ENCODE measurements around the gene DLL3.

Gene DLL3

DNA sequence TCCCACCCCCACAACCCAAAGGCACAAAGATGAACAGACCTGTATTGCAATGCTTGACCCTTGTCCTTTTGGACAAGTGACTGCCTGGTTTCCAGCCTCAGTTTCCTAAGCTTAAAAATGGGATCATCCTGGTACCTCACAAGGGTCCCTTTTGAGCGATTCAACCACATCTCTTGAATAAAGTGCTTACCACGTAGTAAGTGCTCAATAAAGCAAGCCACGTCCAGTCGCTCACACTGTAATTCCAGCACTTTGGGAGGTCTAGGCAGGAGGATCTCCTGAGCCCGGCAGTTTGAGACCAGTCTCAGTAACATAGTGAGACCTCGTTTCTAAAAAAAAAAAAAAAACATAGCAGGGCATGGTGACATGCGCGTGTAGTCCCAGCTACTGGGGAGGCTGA lies 1.2 kb downstream of the DLL3 start:
- Histone ChIP-seq H3K9me3 (ENCODE audit: control insufficient read depth, insufficient read depth, low read depth, low read length) (no peaks in the 10 kb centered on the region), H3K36me3 (ENCODE audit: control insufficient read depth in 2 of 2, insufficient read depth in 1 of 2, low read length in 2 of 2) (no peaks in the 10 kb centered on the region; a peak in 1 of 3 replicates), H3K4me1 (ENCODE audit: control insufficient read depth, insufficient read depth, low read length) (peaks cover 16% of the 10 kb centered on the region), H3K27ac (ENCODE audit: extremely low read depth, low read depth, low read length) (no peak overlapping the region), H3K4me3 (ENCODE audit: low read depth, low read length) (no peak overlapping the region)
- TF ChIP-seq ZNF664 (tag by site-specific recombination; IDR thresholded peaks at IDR 0.05) (peak; percentile 99), ZEB2 (tag by site-specific recombination; IDR thresholded peaks at IDR 0.05) (no peak)
- ChIA-PET POLR2A (interaction anchor here (1.1 to 3.0 kb wide), 5 partner anchors 10 to 64 kb away, joined by 3 to 29 read pairs (median 6); partner anchors contain the start of genes RPS16, SUPT5H and TIMM50), CTCF (interaction anchor here (0.8 to 4.9 kb wide), 10 partner anchors 10 to 60 kb away, joined by 3 to 59 read pairs (median 5); partner anchors contain the start of genes EID2 and EID2B)

DNA sequence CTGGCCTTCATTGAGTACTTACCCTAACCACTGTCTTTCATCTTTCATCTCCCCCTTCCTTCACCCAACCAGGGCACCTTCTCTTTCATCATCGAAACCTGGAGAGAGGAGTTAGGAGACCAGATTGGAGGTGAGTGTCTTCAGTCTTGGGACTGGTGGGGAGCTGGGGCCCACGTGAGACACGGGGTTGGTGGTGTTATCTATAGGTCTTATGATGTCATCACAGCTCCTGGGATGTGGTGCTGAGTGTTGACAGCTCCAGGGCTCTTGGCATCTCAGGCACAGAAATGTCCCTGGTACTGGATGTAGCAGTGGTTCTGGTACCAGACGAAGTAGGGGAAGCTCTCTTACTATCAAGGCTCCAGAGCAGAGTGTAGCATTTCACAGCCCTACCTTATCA lies 1.8 kb downstream of the DLL3 start:
- TF ChIP-seq ZNF596 (tag by site-specific recombination; IDR thresholded peaks at IDR 0.05) (no peak), ZBTB21 (tag by site-specific recombination; IDR thresholded peaks at IDR 0.05) (peak; percentile 67; the same call in 1 of the 2 replicates), ZNF629 (tag by site-specific recombination; IDR thresholded peaks at IDR 0.05) (peak; percentile 81), ZNF366 (tag by site-specific recombination; conservative IDR thresholded peaks at IDR 0.05) (peak; percentile 23; the same call in 1 of the 2 replicates), PRDM1 (tag by site-specific recombination; IDR thresholded peaks at IDR 0.05) (0 out of 2 replicates have a peak, but pooled peaks have one; percentile 20), GLI4 (tag by site-specific recombination; IDR thresholded peaks at IDR 0.05) (no peak), ZFP69B (tag by site-specific recombination; IDR thresholded peaks at IDR 0.05) (peak; percentile 87), SALL2 (tag by site-specific recombination; IDR thresholded peaks at IDR 0.05; ENCODE audit: borderline replicate concordance) (no peak), ZNF24 (tag by site-specific recombination; IDR thresholded peaks at IDR 0.05) (no peak), ZNF600 (tag by site-specific recombination; IDR thresholded peaks at IDR 0.05) (peak; percentile 35; the same call in 1 of the 2 replicates), ZBTB48 (tag by site-specific recombination; IDR thresholded peaks at IDR 0.05) (0 out of 2 replicates have a peak, but pooled peaks have one; percentile 10)
- TF ChIP-seq, protein P1, sequence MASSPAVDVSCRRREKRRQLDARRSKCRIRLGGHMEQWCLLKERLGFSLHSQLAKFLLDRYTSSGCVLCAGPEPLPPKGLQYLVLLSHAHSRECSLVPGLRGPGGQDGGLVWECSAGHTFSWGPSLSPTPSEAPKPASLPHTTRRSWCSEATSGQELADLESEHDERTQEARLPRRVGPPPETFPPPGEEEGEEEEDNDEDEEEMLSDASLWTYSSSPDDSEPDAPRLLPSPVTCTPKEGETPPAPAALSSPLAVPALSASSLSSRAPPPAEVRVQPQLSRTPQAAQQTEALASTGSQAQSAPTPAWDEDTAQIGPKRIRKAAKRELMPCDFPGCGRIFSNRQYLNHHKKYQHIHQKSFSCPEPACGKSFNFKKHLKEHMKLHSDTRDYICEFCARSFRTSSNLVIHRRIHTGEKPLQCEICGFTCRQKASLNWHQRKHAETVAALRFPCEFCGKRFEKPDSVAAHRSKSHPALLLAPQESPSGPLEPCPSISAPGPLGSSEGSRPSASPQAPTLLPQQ (tag by site-specific recombination; IDR thresholded peaks at IDR 0.05): peak; percentile 93
- TF ChIP-seq, protein P2, sequence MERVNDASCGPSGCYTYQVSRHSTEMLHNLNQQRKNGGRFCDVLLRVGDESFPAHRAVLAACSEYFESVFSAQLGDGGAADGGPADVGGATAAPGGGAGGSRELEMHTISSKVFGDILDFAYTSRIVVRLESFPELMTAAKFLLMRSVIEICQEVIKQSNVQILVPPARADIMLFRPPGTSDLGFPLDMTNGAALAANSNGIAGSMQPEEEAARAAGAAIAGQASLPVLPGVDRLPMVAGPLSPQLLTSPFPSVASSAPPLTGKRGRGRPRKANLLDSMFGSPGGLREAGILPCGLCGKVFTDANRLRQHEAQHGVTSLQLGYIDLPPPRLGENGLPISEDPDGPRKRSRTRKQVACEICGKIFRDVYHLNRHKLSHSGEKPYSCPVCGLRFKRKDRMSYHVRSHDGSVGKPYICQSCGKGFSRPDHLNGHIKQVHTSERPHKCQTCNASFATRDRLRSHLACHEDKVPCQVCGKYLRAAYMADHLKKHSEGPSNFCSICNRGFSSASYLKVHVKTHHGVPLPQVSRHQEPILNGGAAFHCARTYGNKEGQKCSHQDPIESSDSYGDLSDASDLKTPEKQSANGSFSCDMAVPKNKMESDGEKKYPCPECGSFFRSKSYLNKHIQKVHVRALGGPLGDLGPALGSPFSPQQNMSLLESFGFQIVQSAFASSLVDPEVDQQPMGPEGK (tag by site-specific recombination; IDR thresholded peaks at IDR 0.05): 0 out of 2 replicates have a peak, but pooled peaks have one; percentile 21
- TF ChIP-seq, protein P3, sequence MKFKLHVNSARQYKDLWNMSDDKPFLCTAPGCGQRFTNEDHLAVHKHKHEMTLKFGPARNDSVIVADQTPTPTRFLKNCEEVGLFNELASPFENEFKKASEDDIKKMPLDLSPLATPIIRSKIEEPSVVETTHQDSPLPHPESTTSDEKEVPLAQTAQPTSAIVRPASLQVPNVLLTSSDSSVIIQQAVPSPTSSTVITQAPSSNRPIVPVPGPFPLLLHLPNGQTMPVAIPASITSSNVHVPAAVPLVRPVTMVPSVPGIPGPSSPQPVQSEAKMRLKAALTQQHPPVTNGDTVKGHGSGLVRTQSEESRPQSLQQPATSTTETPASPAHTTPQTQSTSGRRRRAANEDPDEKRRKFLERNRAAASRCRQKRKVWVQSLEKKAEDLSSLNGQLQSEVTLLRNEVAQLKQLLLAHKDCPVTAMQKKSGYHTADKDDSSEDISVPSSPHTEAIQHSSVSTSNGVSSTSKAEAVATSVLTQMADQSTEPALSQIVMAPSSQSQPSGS (tag by site-specific recombination; IDR thresholded peaks at IDR 0.05; ENCODE audit: low read depth): peak; percentile 84
- TF ChIP-seq, protein P4, sequence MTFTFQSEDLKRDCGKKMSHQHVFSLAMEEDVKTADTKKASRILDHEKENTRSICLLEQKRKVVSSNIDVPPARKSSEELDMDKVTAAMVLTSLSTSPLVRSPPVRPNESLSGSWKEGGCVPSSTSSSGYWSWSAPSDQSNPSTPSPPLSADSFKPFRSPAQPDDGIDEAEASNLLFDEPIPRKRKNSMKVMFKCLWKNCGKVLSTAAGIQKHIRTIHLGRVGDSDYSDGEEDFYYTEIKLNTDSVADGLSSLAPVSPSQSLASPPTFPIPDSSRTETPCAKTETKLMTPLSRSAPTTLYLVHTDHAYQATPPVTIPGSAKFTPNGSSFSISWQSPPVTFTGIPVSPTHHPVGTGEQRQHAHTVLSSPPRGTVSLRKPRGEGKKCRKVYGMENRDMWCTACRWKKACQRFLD (tag by site-specific recombination; IDR thresholded peaks at IDR 0.05): no peak
- TF ChIP-seq, protein P5, sequence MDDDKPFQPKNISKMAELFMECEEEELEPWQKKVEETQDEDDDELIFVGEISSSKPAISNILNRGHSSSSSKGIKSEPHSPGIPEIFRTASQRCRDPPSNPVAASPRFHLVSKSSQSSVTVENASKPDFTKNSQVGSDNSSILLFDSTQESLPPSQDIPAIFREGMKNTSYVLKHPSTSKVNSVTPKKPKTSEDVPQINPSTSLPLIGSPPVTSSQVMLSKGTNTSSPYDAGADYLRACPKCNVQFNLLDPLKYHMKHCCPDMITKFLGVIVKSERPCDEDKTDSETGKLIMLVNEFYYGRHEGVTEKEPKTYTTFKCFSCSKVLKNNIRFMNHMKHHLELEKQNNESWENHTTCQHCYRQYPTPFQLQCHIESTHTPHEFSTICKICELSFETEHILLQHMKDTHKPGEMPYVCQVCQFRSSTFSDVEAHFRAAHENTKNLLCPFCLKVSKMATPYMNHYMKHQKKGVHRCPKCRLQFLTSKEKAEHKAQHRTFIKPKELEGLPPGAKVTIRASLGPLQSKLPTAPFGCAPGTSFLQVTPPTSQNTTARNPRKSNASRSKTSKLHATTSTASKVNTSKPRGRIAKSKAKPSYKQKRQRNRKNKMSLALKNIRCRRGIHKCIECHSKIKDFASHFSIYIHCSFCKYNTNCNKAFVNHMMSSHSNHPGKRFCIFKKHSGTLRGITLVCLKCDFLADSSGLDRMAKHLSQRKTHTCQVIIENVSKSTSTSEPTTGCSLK (tag by site-specific recombination; IDR thresholded peaks at IDR 0.05): no peak
- TF ChIP-seq, protein P6, sequence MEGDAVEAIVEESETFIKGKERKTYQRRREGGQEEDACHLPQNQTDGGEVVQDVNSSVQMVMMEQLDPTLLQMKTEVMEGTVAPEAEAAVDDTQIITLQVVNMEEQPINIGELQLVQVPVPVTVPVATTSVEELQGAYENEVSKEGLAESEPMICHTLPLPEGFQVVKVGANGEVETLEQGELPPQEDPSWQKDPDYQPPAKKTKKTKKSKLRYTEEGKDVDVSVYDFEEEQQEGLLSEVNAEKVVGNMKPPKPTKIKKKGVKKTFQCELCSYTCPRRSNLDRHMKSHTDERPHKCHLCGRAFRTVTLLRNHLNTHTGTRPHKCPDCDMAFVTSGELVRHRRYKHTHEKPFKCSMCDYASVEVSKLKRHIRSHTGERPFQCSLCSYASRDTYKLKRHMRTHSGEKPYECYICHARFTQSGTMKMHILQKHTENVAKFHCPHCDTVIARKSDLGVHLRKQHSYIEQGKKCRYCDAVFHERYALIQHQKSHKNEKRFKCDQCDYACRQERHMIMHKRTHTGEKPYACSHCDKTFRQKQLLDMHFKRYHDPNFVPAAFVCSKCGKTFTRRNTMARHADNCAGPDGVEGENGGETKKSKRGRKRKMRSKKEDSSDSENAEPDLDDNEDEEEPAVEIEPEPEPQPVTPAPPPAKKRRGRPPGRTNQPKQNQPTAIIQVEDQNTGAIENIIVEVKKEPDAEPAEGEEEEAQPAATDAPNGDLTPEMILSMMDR (tag by site-specific recombination; IDR thresholded peaks at IDR 0.05): no peak
- TF ChIP-seq, protein P7, sequence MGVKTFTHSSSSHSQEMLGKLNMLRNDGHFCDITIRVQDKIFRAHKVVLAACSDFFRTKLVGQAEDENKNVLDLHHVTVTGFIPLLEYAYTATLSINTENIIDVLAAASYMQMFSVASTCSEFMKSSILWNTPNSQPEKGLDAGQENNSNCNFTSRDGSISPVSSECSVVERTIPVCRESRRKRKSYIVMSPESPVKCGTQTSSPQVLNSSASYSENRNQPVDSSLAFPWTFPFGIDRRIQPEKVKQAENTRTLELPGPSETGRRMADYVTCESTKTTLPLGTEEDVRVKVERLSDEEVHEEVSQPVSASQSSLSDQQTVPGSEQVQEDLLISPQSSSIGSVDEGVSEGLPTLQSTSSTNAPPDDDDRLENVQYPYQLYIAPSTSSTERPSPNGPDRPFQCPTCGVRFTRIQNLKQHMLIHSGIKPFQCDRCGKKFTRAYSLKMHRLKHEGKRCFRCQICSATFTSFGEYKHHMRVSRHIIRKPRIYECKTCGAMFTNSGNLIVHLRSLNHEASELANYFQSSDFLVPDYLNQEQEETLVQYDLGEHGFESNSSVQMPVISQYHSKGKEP (tag by site-specific recombination; IDR thresholded peaks at IDR 0.05): no peak
- ChIA-PET POLR2A (interaction anchor here (0.6 to 1.5 kb wide), 7 partner anchors 9 to 69 kb away, joined by 3 to 9 read pairs (median 5); partner anchors contain the start of genes RPS16, SUPT5H and TIMM50), CTCF (interaction anchor here (0.5 to 4.9 kb wide), 10 partner anchors 8 to 1256 kb away, joined by 3 to 59 read pairs (median 4); partner anchors contain the start of genes EID2, EID2B and SELENOV)
- Histone ChIP-seq H3K36me3 (ENCODE audit: control insufficient read depth in 2 of 2, insufficient read depth in 1 of 2, low read length in 2 of 2) (no peaks in the 10 kb centered on the region; a peak in 1 of 3 replicates), H3K4me3 (ENCODE audit: low read depth, low read length) (no peak overlapping the region), H3K27ac (ENCODE audit: extremely low read depth, low read depth, low read length) (no peak overlapping the region), H3K9me3 (ENCODE audit: control insufficient read depth, insufficient read depth, low read depth, low read length) (no peaks in the 10 kb centered on the region), H3K4me1 (ENCODE audit: control insufficient read depth, insufficient read depth, low read length) (peaks cover 16% of the 10 kb centered on the region)
